ENCODE measurements around the gene OPCML.

Gene OPCML

GRCh38 chr11:133362156-133362555 lies 170.1 kb downstream of the OPCML start:
- no peak for DNase-seq (ENCODE audit: low read depth in 2 of 2, low spot score in 1 of 2)

- DNase-seq (ENCODE audit: low read depth in 2 of 2, low spot score in 1 of 2): no peak
Observed at GRCh38 chr11:133361689-133361994, 170.7 kb downstream of the OPCML start.

- no peak for DNase-seq (ENCODE audit: low read depth in 2 of 2, low spot score in 1 of 2)
Observed at GRCh38 chr11:133360860-133361688, 171.2 kb downstream of the OPCML start.

GRCh38 chr11:133355095-133355494 lies 177.2 kb downstream of the OPCML start:
- DNase-seq (ENCODE audit: low read depth in 2 of 2, low spot score in 1 of 2): no peak

- DNase-seq (ENCODE audit: low read depth in 2 of 2, low spot score in 1 of 2): no peak
Observed at GRCh38 chr11:133354069-133354468, 178.2 kb downstream of the OPCML start.

- no peak for DNase-seq (ENCODE audit: low read depth in 2 of 2, low spot score in 1 of 2)
Observed at GRCh38 chr11:133350045-133350444, 182.3 kb downstream of the OPCML start.

GRCh38 chr11:133347988-133348387 lies 184.3 kb downstream of the OPCML start:
- DNase-seq (ENCODE audit: low read depth in 2 of 2, low spot score in 1 of 2): no peak

- no peak for DNase-seq (ENCODE audit: low read depth in 2 of 2, low spot score in 1 of 2)
Observed at GRCh38 chr11:133346137-133346536, 186.2 kb downstream of the OPCML start.

- DNase-seq (ENCODE audit: low read depth in 2 of 2, low spot score in 1 of 2): no peak
Observed at GRCh38 chr11:133343951-133344350, 188.3 kb downstream of the OPCML start.

GRCh38 chr11:133339495-133340140 lies 192.7 kb downstream of the OPCML start:
- no peak for DNase-seq (ENCODE audit: low read depth in 2 of 2, low spot score in 1 of 2)

- DNase-seq (ENCODE audit: low read depth in 2 of 2, low spot score in 1 of 2): no peak
Observed at GRCh38 chr11:133338588-133338987, 193.7 kb downstream of the OPCML start.

GRCh38 chr11:133337951-133338418 lies 194.3 kb downstream of the OPCML start:
- DNase-seq (ENCODE audit: low read depth in 2 of 2, low spot score in 1 of 2): no peak

GRCh38 chr11:133337193-133337592 lies 195.1 kb downstream of the OPCML start:
- no peak for DNase-seq (ENCODE audit: low read depth in 2 of 2, low spot score in 1 of 2)

- DNase-seq (ENCODE audit: low read depth in 2 of 2, low spot score in 1 of 2): no peak
Observed at GRCh38 chr11:133331031-133331430, 201.3 kb downstream of the OPCML start.

GRCh38 chr11:133326849-133327248 lies 205.5 kb downstream of the OPCML start:
- no peak for DNase-seq (ENCODE audit: low read depth in 2 of 2, low spot score in 1 of 2)

GRCh38 chr11:133326332-133326731 lies 206.0 kb downstream of the OPCML start:
- DNase-seq (ENCODE audit: low read depth in 2 of 2, low spot score in 1 of 2): no peak

GRCh38 chr11:133325711-133326110 lies 206.6 kb downstream of the OPCML start:
- DNase-seq (ENCODE audit: low read depth in 2 of 2, low spot score in 1 of 2): no peak

- DNase-seq (ENCODE audit: low read depth in 2 of 2, low spot score in 1 of 2): no peak
Observed at GRCh38 chr11:133323354-133323753, 208.9 kb downstream of the OPCML start.

- DNase-seq (ENCODE audit: low read depth in 2 of 2, low spot score in 1 of 2): no peak
Observed at GRCh38 chr11:133318221-133318620, 214.1 kb downstream of the OPCML start.

- no peak for DNase-seq (ENCODE audit: low read depth in 2 of 2, low spot score in 1 of 2)
Observed at GRCh38 chr11:133311230-133311629, 221.1 kb downstream of the OPCML start.

GRCh38 chr11:133306019-133306418 lies 226.3 kb downstream of the OPCML start:
- DNase-seq (ENCODE audit: low read depth in 2 of 2, low spot score in 1 of 2): no peak

GRCh38 chr11:133305208-133305956 lies 226.9 kb downstream of the OPCML start:
- no peak for DNase-seq (ENCODE audit: low read depth in 2 of 2, low spot score in 1 of 2)

Data from stimulated activated CD8-positive, alpha-beta memory T cell treated with anti-CD3 and anti-CD28 coated beads, Interleukin-4, amount 100 ng/mL, for 1 hour (primary cell).